WTC11 (cell line): ENCODE results near the gene TCAF1. TPM values are rescaled to one million over a fixed set of nuclear protein-coding genes. Genes with fewer than 3 reads are reported as not detected.

Source experiments
- ATAC-seq: fragments of 200-7000 bp; cut with Tn5 transposase; 2 replicates; pipeline ENCODE4 v1.10.0; 2021; ENCODE audit warnings: mild to moderate bottlenecking, moderate library complexity
- CTCF ChIA-PET: fragments of 300-600 bp; sonication (Branson Sonifier 250); formaldehyde crosslinking; loops from one replicate; lab custom pipeline; 2021; ENCODE audit warnings: antibody characterized with exemption; lab: Charles Lee
- POLR2A ChIA-PET: fragments of 350-600 bp; sonication (Branson Sonifier 250); formaldehyde crosslinking; loops from one replicate; lab custom pipeline; 2021; ENCODE audit warnings: antibody characterized with exemption; lab: Charles Lee
- DNase-seq: peaks from one replicate; pipeline ENCODE4 v3.0.0; 2021; ENCODE audit warnings: low spot score
- H3K27ac Mint-ChIP-seq: 2 replicates; pipeline ENCODE4 v1.8.0; 2021; ENCODE audit warnings: mixed read lengths
- H3K27me3 Mint-ChIP-seq: 2 replicates; pipeline ENCODE4 v1.8.0; 2021; ENCODE audit warnings: low read depth, mild to moderate bottlenecking, moderate library complexity, mixed read lengths
- H3K36me3 Mint-ChIP-seq: 2 replicates; pipeline ENCODE4 v1.8.0; 2021; ENCODE audit warnings: mixed read lengths
- H3K4me1 Mint-ChIP-seq: 2 replicates; pipeline ENCODE4 v1.8.0; 2022; ENCODE audit warnings: mixed read lengths
- H3K4me3 Mint-ChIP-seq: 2 replicates; pipeline ENCODE4 v1.8.0; 2021; ENCODE audit warnings: mild to moderate bottlenecking, moderate library complexity, mixed read lengths
- H3K9me3 Mint-ChIP-seq: 2 replicates; pipeline ENCODE4 v1.8.0; 2021; ENCODE audit warnings: mixed read lengths
- AFF4 ChIP-seq: sonication (generic); formaldehyde crosslinking; IDR thresholded peaks from 2 replicates; pipeline ENCODE4 v1.8.1; 2023; ENCODE audit warnings: mild to moderate bottlenecking, missing genetic modification reagents, borderline replicate concordance
- ELF4 ChIP-seq: sonication (generic); formaldehyde crosslinking; IDR thresholded peaks from 2 replicates; pipeline ENCODE4 v1.8.1; 2022; ENCODE audit warnings: low read depth, mild to moderate bottlenecking, moderate library complexity, missing genetic modification reagents
- ETV6 ChIP-seq: sonication (generic); formaldehyde crosslinking; IDR thresholded peaks from 2 replicates; pipeline ENCODE4 v1.8.1; 2022; ENCODE audit warnings: mild to moderate bottlenecking, missing genetic modification reagents
- FOXP1 ChIP-seq: sonication (generic); formaldehyde crosslinking; IDR thresholded peaks from 2 replicates; pipeline ENCODE4 v1.8.0; 2022; ENCODE audit warnings: missing genetic modification reagents, mild to moderate bottlenecking, moderate library complexity, borderline replicate concordance
- GRHL2 ChIP-seq: fragments of 250-450 bp; sonication (Bioruptor Pico); IDR thresholded peaks from 2 replicates; pipeline ENCODE4 v1.8.0; 2022; ENCODE audit warnings: mild to moderate bottlenecking, moderate library complexity; ENCODE audit not compliant: insufficient replicate concordance, severe bottlenecking
- IRF2 ChIP-seq: sonication (generic); formaldehyde crosslinking; IDR thresholded peaks from 2 replicates; pipeline ENCODE4 v1.8.0; 2022; ENCODE audit warnings: low read depth, missing genetic modification reagents, borderline replicate concordance
- JUN ChIP-seq: sonication (generic); formaldehyde crosslinking; IDR thresholded peaks from 2 replicates; pipeline ENCODE4 v1.8.0; 2023; ENCODE audit warnings: mild to moderate bottlenecking, missing genetic modification reagents
- RELA ChIP-seq: sonication (generic); formaldehyde crosslinking; IDR thresholded peaks from 2 replicates; pipeline ENCODE4 v1.8.1; 2022; ENCODE audit warnings: missing genetic modification reagents, mild to moderate bottlenecking, borderline replicate concordance
- SMAD4 ChIP-seq: sonication (generic); formaldehyde crosslinking; IDR thresholded peaks from 2 replicates; pipeline ENCODE4 v1.8.0; 2022; ENCODE audit warnings: mild to moderate bottlenecking, missing genetic modification reagents
- TCF7 ChIP-seq: sonication (generic); formaldehyde crosslinking; IDR thresholded peaks from 2 replicates; pipeline ENCODE4 v1.8.0; 2022; ENCODE audit warnings: mild to moderate bottlenecking, low read depth, missing genetic modification reagents, moderate library complexity
- TEAD4 ChIP-seq: sonication (generic); formaldehyde crosslinking; IDR thresholded peaks from 2 replicates; pipeline ENCODE4 v1.8.0; 2022; ENCODE audit warnings: mild to moderate bottlenecking, missing genetic modification reagents
- ZNF121 ChIP-seq: sonication (generic); formaldehyde crosslinking; IDR thresholded peaks from 2 replicates; pipeline ENCODE4 v1.8.0; 2023; ENCODE audit warnings: missing genetic modification reagents
- ZNF138 ChIP-seq: sonication (generic); formaldehyde crosslinking; conservative IDR thresholded peaks from 2 replicates; pipeline ENCODE4 v1.8.1; 2022; ENCODE audit warnings: mild to moderate bottlenecking, moderate library complexity, missing genetic modification reagents
- ZNF219 ChIP-seq: sonication (generic); formaldehyde crosslinking; IDR thresholded peaks from 2 replicates; pipeline ENCODE4 v1.8.0; 2023; ENCODE audit warnings: missing genetic modification reagents, mild to moderate bottlenecking, borderline replicate concordance
- ZNF317 ChIP-seq: sonication (generic); formaldehyde crosslinking; IDR thresholded peaks from 2 replicates; pipeline ENCODE4 v1.8.1; 2023; ENCODE audit warnings: low read depth, mild to moderate bottlenecking, moderate library complexity, missing genetic modification reagents, borderline replicate concordance
- ZNF416 ChIP-seq: fragments of 250-450 bp; sonication (Bioruptor Pico); IDR thresholded peaks from 2 replicates; pipeline ENCODE4 v1.9.0; 2021; ENCODE audit warnings: mild to moderate bottlenecking, inconsistent platforms
- ZNF423 ChIP-seq: fragments of 250-450 bp; sonication (Bioruptor Pico); IDR thresholded peaks from 2 replicates; pipeline ENCODE4 v2.1.2; 2022; ENCODE audit warnings: mild to moderate bottlenecking, moderate library complexity
- ZNF671 ChIP-seq: fragments of 250-450 bp; sonication (Bioruptor Pico); IDR thresholded peaks from 2 replicates; pipeline ENCODE4 v1.8.0; 2021; ENCODE audit warnings: mild to moderate bottlenecking
- ZSCAN18 ChIP-seq: fragments of 250-450 bp; sonication (Bioruptor Pico); IDR thresholded peaks from 2 replicates; pipeline ENCODE4 v2.1.2; 2022; ENCODE audit warnings: mild to moderate bottlenecking, moderate library complexity
- total RNA-seq: library from RNA; stranded (reverse); gene quantifications from 3 replicates; pipeline ENCODE4 v1.2.3, GENCODE V29; 2021
- TF ChIP-seq, protein P1 (sequence below): fragments of 250-450 bp; sonication (Bioruptor Pico); IDR thresholded peaks from 2 replicates; pipeline ENCODE4 v1.9.0; 2021; ENCODE audit warnings: mild to moderate bottlenecking
- TF ChIP-seq, protein P2 (sequence below): sonication (generic); formaldehyde crosslinking; IDR thresholded peaks from 2 replicates; pipeline ENCODE4 v1.8.0; 2022; ENCODE audit warnings: mild to moderate bottlenecking, missing genetic modification reagents

The TCAF1 gene
- total RNA-seq, 1 experiment from 2014 or later: 52.7 TPM

GRCh38 chr7:143945423-143945822, 43.4 kb upstream of the TCAF1 start (continued):
- TF ChIP-seq ZSCAN18 (CRISPR knock-in tag) (no peak), TEAD4 (CRISPR knock-in tag) (no peak), IRF2 (CRISPR knock-in tag) (no peak)
- TF ChIP-seq, protein P1, sequence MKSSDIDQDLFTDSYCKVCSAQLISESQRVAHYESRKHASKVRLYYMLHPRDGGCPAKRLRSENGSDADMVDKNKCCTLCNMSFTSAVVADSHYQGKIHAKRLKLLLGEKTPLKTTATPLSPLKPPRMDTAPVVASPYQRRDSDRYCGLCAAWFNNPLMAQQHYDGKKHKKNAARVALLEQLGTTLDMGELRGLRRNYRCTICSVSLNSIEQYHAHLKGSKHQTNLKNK (CRISPR knock-in tag): no peak

GRCh38 chr7:143938379-143939243, 36.6 kb upstream of the TCAF1 start:
- Mint-ChIP-seq H3K27me3 (no peaks in the 10 kb centered on the region; the same call in 1 of the 2 replicates), H3K9me3 (peaks cover 5% of the 10 kb centered on the region; the same call in 1 of the 2 replicates), H3K27ac (no peak overlapping the region), H3K4me1 (no peaks in the 10 kb centered on the region), H3K36me3 (no peaks in the 10 kb centered on the region), H3K4me3 (no peak overlapping the region)
- TF ChIP-seq ZNF416 (no peak), ZNF671 (CRISPR knock-in tag) (no peak), AFF4 (CRISPR knock-in tag) (no peak), SMAD4 (CRISPR knock-in tag) (no peak), ZNF423 (CRISPR knock-in tag) (no peak), ETV6 (CRISPR knock-in tag) (no peak), ZNF121 (CRISPR knock-in tag) (no peak)
- DNase-seq: no peak
- CTCF ChIA-PET: interaction anchor here (1.2 kb wide), 1 partner anchor 189 kb away, joined by 4 read pairs; no protein-coding TSS in a partner anchor
- POLR2A ChIA-PET: no interaction called here
- no peak for ATAC-seq

DNA sequence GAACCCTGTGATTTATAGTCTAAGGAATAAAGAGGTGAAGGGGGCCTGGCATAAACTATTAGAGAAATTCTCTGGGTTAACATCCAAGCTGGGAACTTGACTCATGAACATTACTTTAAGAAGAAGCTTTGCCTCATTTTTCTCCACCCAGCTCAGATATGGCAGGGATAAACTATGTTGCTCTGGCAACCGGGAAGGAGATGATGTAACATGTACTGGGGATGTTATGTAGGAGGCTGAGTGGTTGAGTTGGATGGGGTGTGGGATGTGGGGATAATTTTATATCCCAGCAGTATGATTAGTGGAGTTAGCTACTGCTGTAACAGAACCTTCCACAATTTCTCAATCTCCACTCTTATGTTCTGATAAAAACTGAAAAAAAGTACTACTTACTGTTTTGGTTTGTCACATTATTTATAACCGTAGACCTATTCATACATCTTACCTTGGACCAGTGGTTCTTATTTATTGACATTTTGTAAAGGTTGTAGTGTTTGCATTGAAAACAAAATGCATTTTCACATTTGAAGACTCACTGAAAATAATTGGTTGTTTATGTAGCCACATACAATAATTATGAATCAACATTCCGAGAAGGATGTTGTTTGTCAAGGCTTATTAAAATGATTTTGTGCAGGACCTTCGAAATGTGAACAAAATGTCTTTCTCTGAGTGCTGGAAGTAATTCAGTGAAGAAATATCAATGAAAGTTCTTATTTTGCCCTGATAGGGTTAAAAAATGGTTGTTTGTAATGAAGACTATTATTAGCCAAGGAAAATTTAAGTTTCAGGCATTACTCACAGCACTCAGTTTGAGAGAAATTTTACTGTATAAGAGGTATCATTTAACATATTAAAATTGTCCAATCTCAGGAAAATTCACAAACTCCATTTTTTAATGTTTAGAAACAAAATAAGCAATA, 34.4 kb upstream of the TCAF1 start:
- Mint-ChIP-seq H3K27ac (no peak overlapping the region), H3K27me3 (no peaks in the 10 kb centered on the region; the same call in 1 of the 2 replicates), H3K4me1 (no peaks in the 10 kb centered on the region), H3K4me3 (no peak overlapping the region), H3K9me3 (peaks cover 5% of the 10 kb centered on the region; the same call in 1 of the 2 replicates), H3K36me3 (no peaks in the 10 kb centered on the region)
- DNase-seq (no peak), ATAC-seq (no peak)
- POLR2A ChIA-PET: no interaction called here
- CTCF ChIA-PET: no interaction called here
- no peak for TF ChIP-seq JUN (CRISPR knock-in tag)
- TF ChIP-seq GRHL2 (CRISPR knock-in tag): no peak
- TF ChIP-seq ZNF219: no peak
- TF ChIP-seq AFF4 (CRISPR knock-in tag): no peak
- no peak for TF ChIP-seq TCF7
- TF ChIP-seq, protein P2, sequence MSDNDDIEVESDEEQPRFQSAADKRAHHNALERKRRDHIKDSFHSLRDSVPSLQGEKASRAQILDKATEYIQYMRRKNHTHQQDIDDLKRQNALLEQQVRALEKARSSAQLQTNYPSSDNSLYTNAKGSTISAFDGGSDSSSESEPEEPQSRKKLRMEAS: no peak
- no peak for TF ChIP-seq ELF4 (CRISPR knock-in tag)
- TF ChIP-seq ZNF138 (CRISPR knock-in tag): no peak
- no peak for TF ChIP-seq ZNF317 (CRISPR knock-in tag)
- TF ChIP-seq FOXP1 (CRISPR knock-in tag): no peak
- TF ChIP-seq RELA (CRISPR knock-in tag): no peak
